Measurements from ENCODE around the gene CFAP61.

The CFAP61 gene

DNA sequence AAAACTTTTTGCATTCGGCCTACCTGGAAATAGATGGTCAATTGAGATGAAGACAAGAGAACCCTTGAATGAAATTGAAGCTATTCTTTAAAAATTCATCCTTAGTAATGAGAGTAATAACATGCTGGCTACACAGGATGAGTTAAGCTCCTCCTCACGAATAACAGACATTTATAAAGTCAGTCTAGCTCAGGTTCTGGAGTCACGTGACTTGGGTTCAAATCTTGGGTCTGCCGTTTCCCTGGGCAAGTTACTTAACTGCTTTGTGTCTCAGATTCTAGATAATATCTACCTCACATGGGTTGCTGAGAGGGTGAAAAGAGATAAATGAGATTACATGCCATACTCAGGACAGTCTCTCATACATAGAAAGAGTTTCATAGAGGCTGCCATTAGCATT, 214.2 kb downstream of the CFAP61 start:
- Histone ChIP-seq H3K36me3 (ENCODE audit: insufficient read depth, low read depth, low read length) (no peaks in the 10 kb centered on the region), H3K27me3 (ENCODE audit: insufficient read depth, low read length) (no peaks in the 10 kb centered on the region), H3K9me3 (ENCODE audit: insufficient read depth, low read depth, low read length) (no peaks in the 10 kb centered on the region), H3K9ac (ENCODE audit: low read depth, low read length) (no peak overlapping the region), H3K27ac (ENCODE audit: low read length) (no peak overlapping the region), H3K4me3 (ENCODE audit: low read length) (no peak overlapping the region), H3K4me1 (ENCODE audit: insufficient read depth, low read length) (no peaks in the 10 kb centered on the region)

- Histone ChIP-seq H3K9ac (ENCODE audit: low read depth, low read length) (no peak overlapping the region), H3K9me3 (ENCODE audit: insufficient read depth, low read depth, low read length) (no peaks in the 10 kb centered on the region), H3K4me1 (ENCODE audit: insufficient read depth, low read length) (no peaks in the 10 kb centered on the region), H3K27me3 (ENCODE audit: insufficient read depth, low read length) (no peaks in the 10 kb centered on the region), H3K36me3 (ENCODE audit: insufficient read depth, low read depth, low read length) (no peaks in the 10 kb centered on the region), H3K27ac (ENCODE audit: low read length) (no peak overlapping the region), H3K4me3 (ENCODE audit: low read length) (no peak overlapping the region)
Observed at GRCh38 chr20:20267685-20268370, 215.5 kb downstream of the CFAP61 start.

- Histone ChIP-seq H3K36me3 (ENCODE audit: insufficient read depth, low read depth, low read length) (no peaks in the 10 kb centered on the region), H3K27ac (ENCODE audit: low read length) (no peak overlapping the region), H3K27me3 (ENCODE audit: insufficient read depth, low read length) (no peaks in the 10 kb centered on the region), H3K4me3 (ENCODE audit: low read length) (no peak overlapping the region), H3K9me3 (ENCODE audit: insufficient read depth, low read depth, low read length) (no peaks in the 10 kb centered on the region), H3K9ac (ENCODE audit: low read depth, low read length) (no peak overlapping the region), H3K4me1 (ENCODE audit: insufficient read depth, low read length) (no peaks in the 10 kb centered on the region)
Observed at GRCh38 chr20:20271271-20271670, 218.9 kb downstream of the CFAP61 start.

DNA sequence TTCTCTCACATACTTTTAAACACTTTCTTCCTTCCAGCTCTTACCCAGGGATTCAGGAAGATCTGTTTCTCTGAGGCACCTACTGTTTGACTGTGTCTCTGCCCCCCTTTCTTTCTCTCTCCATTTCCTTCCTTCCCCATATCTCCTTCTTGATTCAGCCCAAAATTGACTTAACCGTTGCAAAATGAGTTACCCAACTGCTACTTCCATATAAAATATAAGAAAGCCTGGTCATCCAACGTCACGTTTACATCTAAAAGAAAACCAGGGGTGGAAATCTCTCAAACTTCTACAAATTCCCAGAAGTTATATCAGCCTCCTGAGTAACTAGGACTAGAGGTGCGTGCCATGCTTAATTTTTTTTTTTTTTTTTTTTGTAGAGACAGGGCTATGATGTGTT, 220.4 kb downstream of the CFAP61 start:
- Histone ChIP-seq H3K4me3 (ENCODE audit: low read length) (no peak overlapping the region), H3K4me1 (ENCODE audit: insufficient read depth, low read length) (no peaks in the 10 kb centered on the region), H3K27ac (ENCODE audit: low read length) (no peak overlapping the region), H3K27me3 (ENCODE audit: insufficient read depth, low read length) (no peaks in the 10 kb centered on the region), H3K36me3 (ENCODE audit: insufficient read depth, low read depth, low read length) (no peaks in the 10 kb centered on the region), H3K9me3 (ENCODE audit: insufficient read depth, low read depth, low read length) (no peaks in the 10 kb centered on the region), H3K9ac (ENCODE audit: low read depth, low read length) (no peak overlapping the region)

DNA sequence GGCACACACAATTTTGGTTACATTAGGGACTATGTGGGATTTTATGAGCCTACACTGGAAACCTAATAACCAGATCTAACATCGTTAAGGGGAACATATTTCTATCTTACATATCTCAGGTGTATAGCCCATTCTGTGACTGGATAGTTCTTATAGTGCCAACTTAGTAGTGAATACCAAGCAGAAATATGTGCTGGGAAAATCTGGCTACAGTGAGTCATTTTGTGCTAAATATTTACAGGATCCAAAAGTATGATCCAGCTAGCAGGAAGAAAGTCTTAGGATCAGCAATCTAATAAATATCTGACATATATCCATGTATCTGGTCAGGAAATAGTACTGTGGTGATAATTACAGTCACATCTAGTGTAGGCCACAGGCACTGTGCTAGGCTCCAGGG, 221.0 kb downstream of the CFAP61 start:
- H3K36me3 ChIP-seq (ENCODE audit: insufficient read depth, low read depth, low read length) = no peaks in the 10 kb centered on the region
- H3K27ac ChIP-seq (ENCODE audit: low read length) = no peak overlapping the region
- H3K9me3 ChIP-seq (ENCODE audit: insufficient read depth, low read depth, low read length) = no peaks in the 10 kb centered on the region
- no peaks in the 10 kb centered on the region for H3K27me3 ChIP-seq (ENCODE audit: insufficient read depth, low read length)
- no peak overlapping the region for H3K9ac ChIP-seq (ENCODE audit: low read depth, low read length)
- H3K4me1 ChIP-seq (ENCODE audit: insufficient read depth, low read length) = no peaks in the 10 kb centered on the region
- no peak overlapping the region for H3K4me3 ChIP-seq (ENCODE audit: low read length)

DNA sequence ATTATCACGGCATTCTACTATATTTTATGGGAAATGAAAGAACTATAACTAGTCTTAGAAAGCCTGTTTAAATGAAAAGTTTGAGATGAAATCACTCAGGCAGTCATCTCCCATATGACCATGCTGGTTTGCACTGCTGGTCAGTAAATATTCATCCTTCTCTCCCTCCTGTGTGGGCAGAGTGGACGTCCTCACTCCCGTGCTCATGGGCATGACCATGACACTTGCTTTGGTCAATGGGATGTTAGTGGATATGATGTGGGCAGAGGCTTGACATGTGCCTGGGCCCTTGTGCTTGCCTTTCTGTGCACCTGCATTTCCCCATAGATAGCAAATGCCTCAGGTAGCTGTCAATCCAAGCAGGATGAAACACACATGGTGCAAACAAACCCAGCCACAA, 222.5 kb downstream of the CFAP61 start:
- no peaks in the 10 kb centered on the region for H3K4me1 ChIP-seq (ENCODE audit: insufficient read depth, low read length)
- H3K27me3 ChIP-seq (ENCODE audit: insufficient read depth, low read length) = no peaks in the 10 kb centered on the region
- H3K9me3 ChIP-seq (ENCODE audit: insufficient read depth, low read depth, low read length) = no peaks in the 10 kb centered on the region
- H3K27ac ChIP-seq (ENCODE audit: low read length) = no peak overlapping the region
- H3K4me3 ChIP-seq (ENCODE audit: low read length) = no peak overlapping the region
- H3K9ac ChIP-seq (ENCODE audit: low read depth, low read length) = no peak overlapping the region
- no peaks in the 10 kb centered on the region for H3K36me3 ChIP-seq (ENCODE audit: insufficient read depth, low read depth, low read length)

- Histone ChIP-seq H3K4me3 (ENCODE audit: low read length) (no peak overlapping the region), H3K9ac (ENCODE audit: low read depth, low read length) (no peak overlapping the region), H3K4me1 (ENCODE audit: insufficient read depth, low read length) (no peaks in the 10 kb centered on the region), H3K9me3 (ENCODE audit: insufficient read depth, low read depth, low read length) (no peaks in the 10 kb centered on the region), H3K27ac (ENCODE audit: low read length) (no peak overlapping the region), H3K27me3 (ENCODE audit: insufficient read depth, low read length) (no peaks in the 10 kb centered on the region), H3K36me3 (ENCODE audit: insufficient read depth, low read depth, low read length) (no peaks in the 10 kb centered on the region)
Observed at GRCh38 chr20:20275636-20276035, 223.3 kb downstream of the CFAP61 start.

- Histone ChIP-seq H3K9me3 (ENCODE audit: insufficient read depth, low read depth, low read length) (no peaks in the 10 kb centered on the region), H3K27me3 (ENCODE audit: insufficient read depth, low read length) (no peaks in the 10 kb centered on the region), H3K4me3 (ENCODE audit: low read length) (no peak overlapping the region), H3K9ac (ENCODE audit: low read depth, low read length) (no peak overlapping the region), H3K36me3 (ENCODE audit: insufficient read depth, low read depth, low read length) (no peaks in the 10 kb centered on the region), H3K27ac (ENCODE audit: low read length) (no peak overlapping the region), H3K4me1 (ENCODE audit: insufficient read depth, low read length) (no peaks in the 10 kb centered on the region)
Observed at GRCh38 chr20:20276811-20277530, 224.6 kb downstream of the CFAP61 start.

DNA sequence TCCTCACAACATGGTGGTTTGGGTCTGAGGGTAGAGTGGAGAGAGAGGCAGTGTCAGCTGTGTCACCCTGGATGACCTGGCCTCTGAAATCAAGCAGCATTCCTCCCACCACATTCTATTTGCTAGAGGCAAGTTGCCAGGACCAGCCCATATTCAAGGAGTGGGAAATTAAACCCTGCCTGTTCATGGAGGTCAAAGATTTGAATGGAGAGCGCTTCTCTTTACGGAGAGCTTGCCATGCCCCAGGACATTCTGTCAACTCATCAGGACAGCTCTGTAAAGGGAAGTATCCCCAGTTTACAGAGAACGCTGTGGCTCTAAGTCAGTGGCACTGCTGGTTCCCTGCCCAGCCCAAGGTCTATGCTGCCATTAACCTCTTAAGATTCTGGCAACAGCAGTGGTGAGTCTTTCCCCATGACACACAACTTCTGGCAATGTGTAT, 225.6 kb downstream of the CFAP61 start:
- H3K4me1 ChIP-seq (ENCODE audit: insufficient read depth, low read length) = no peaks in the 10 kb centered on the region
- H3K9ac ChIP-seq (ENCODE audit: low read depth, low read length) = no peak overlapping the region
- H3K9me3 ChIP-seq (ENCODE audit: insufficient read depth, low read depth, low read length) = no peaks in the 10 kb centered on the region
- H3K4me3 ChIP-seq (ENCODE audit: low read length) = no peak overlapping the region
- no peaks in the 10 kb centered on the region for H3K36me3 ChIP-seq (ENCODE audit: insufficient read depth, low read depth, low read length)
- no peaks in the 10 kb centered on the region for H3K27me3 ChIP-seq (ENCODE audit: insufficient read depth, low read length)
- H3K27ac ChIP-seq (ENCODE audit: low read length) = no peak overlapping the region

DNA sequence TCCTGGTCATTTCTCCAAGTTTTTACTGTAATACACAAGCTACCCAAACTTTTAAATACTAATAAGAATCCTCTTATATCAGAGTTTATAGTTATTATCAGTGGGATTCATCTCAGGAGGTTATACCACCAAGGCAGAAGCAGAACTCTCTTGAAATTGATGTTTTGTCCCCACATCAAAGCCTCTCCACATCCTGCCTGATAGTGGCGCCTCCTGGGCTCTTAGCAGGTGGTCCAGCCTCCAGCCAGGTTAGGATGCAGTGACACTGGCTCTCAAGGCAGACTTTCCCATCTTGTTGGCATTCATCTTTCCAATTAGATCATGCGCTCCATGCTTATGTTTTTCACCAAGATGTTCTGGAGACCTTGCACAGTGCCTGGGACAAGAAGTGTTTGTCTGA, 233.7 kb downstream of the CFAP61 start:
- Histone ChIP-seq H3K4me3 (ENCODE audit: low read length) (no peak overlapping the region), H3K27me3 (ENCODE audit: insufficient read depth, low read length) (no peaks in the 10 kb centered on the region), H3K4me1 (ENCODE audit: insufficient read depth, low read length) (no peaks in the 10 kb centered on the region)

GRCh38 chr20:20289331-20289730, 237.0 kb downstream of the CFAP61 start:
- H3K9me3 ChIP-seq (ENCODE audit: insufficient read depth, low read depth, low read length) = no peaks in the 10 kb centered on the region
- no peaks in the 10 kb centered on the region for H3K27me3 ChIP-seq (ENCODE audit: insufficient read depth, low read length)
- no peaks in the 10 kb centered on the region for H3K4me1 ChIP-seq (ENCODE audit: insufficient read depth, low read length)
- no peaks in the 10 kb centered on the region for H3K36me3 ChIP-seq (ENCODE audit: insufficient read depth, low read depth, low read length)
- H3K9ac ChIP-seq (ENCODE audit: low read depth, low read length) = no peak overlapping the region
- H3K4me3 ChIP-seq (ENCODE audit: low read length) = no peak overlapping the region
- H3K27ac ChIP-seq (ENCODE audit: low read length) = no peak overlapping the region

More for the DNA sequence above, 233.7 kb downstream of the CFAP61 start:
- Histone ChIP-seq H3K9ac (ENCODE audit: low read depth, low read length) (no peak overlapping the region), H3K36me3 (ENCODE audit: insufficient read depth, low read depth, low read length) (no peaks in the 10 kb centered on the region), H3K27ac (ENCODE audit: low read length) (no peak overlapping the region), H3K9me3 (ENCODE audit: insufficient read depth, low read depth, low read length) (no peaks in the 10 kb centered on the region)

GRCh38 chr20:20292472-20292871, 240.1 kb downstream of the CFAP61 start:
- H3K36me3 ChIP-seq (ENCODE audit: insufficient read depth, low read depth, low read length) = no peaks in the 10 kb centered on the region
- H3K9me3 ChIP-seq (ENCODE audit: insufficient read depth, low read depth, low read length) = no peaks in the 10 kb centered on the region
- no peaks in the 10 kb centered on the region for H3K4me1 ChIP-seq (ENCODE audit: insufficient read depth, low read length)
- no peak overlapping the region for H3K9ac ChIP-seq (ENCODE audit: low read depth, low read length)
- H3K27ac ChIP-seq (ENCODE audit: low read length) = no peak overlapping the region
- no peaks in the 10 kb centered on the region for H3K27me3 ChIP-seq (ENCODE audit: insufficient read depth, low read length)
- no peak overlapping the region for H3K4me3 ChIP-seq (ENCODE audit: low read length)
